Activated B cell treated with CpG ODN at 0.5 μM for 24 hours (primary cell): ENCODE data around the gene ERC1. TPM values are rescaled to one million over a fixed set of nuclear protein-coding genes. Genes with fewer than 3 reads are reported as not detected.
A peak's percentile ranks its signal among the peaks of the same experiment; 100 is the strongest.

Experiments used
- ATAC-seq: fragments of 200-7000 bp; cut with Tn5 transposase; one replicate; pipeline ENCODE4 v1.10.0; 2021; ENCODE audit warnings: low read depth, mild to moderate bottlenecking, moderate library complexity
- CTCF ChIA-PET: fragments of 350-600 bp; sonication (Branson Sonifier 250); formaldehyde crosslinking; loops from one replicate; lab custom pipeline; 2021; ENCODE audit warnings: antibody characterized with exemption; lab: Charles Lee
- POLR2A ChIA-PET: fragments of 350-600 bp; sonication (Branson Sonifier 250); formaldehyde crosslinking; loops from one replicate; lab custom pipeline; 2021; ENCODE audit warnings: antibody characterized with exemption; lab: Charles Lee
- DNase-seq: peaks from one replicate; pipeline ENCODE4 v3.0.0; 2022
- H3K27ac Mint-ChIP-seq: one replicate; pipeline ENCODE4 v1.8.0; 2020; ENCODE audit warnings: mixed read lengths
- H3K27me3 Mint-ChIP-seq: one replicate; pipeline ENCODE4 v1.8.0; 2021; ENCODE audit warnings: mixed read lengths
- H3K36me3 Mint-ChIP-seq: one replicate; pipeline ENCODE4 v1.8.0; 2021; ENCODE audit warnings: low read depth, mixed read lengths
- H3K4me1 Mint-ChIP-seq: one replicate; pipeline ENCODE4 v1.8.0; 2021; ENCODE audit warnings: mixed read lengths
- H3K4me3 Mint-ChIP-seq: one replicate; pipeline ENCODE4 v1.8.0; 2020; ENCODE audit warnings: mild to moderate bottlenecking, mixed read lengths
- H3K9me3 Mint-ChIP-seq: one replicate; pipeline ENCODE4 v1.8.0; 2020; ENCODE audit warnings: mixed read lengths
- CTCF ChIP-seq: fragments of 200-600 bp; IDR thresholded peaks from one replicate; pipeline ENCODE4 v1.8.0; 2022; ENCODE audit warnings: antibody characterized with exemption, mild to moderate bottlenecking
- intact Hi-C: fragments of 100-400 bp; cut with micrococcal nuclease; formaldehyde crosslinking; loops from one replicate; pipeline ENCODE4 v1.15.1; 2024
- total RNA-seq: library from RNA; stranded (reverse); gene quantifications from 2 replicates; pipeline ENCODE4 v1.2.3, GENCODE V29; 2022

The ERC1 gene
- total RNA-seq, 1 donor from 2014 or later = 57.0 TPM

- TF ChIP-seq CTCF = no peak
- Mint-ChIP-seq H3K9me3 (no peaks in the 10 kb centered on the region), H3K36me3 (no peaks in the 10 kb centered on the region), H3K27me3 (no peaks in the 10 kb centered on the region), H3K4me1 (peaks cover 8% of the 10 kb centered on the region), H3K27ac (no peak overlapping the region), H3K4me3 (no peak overlapping the region)
- DNase-seq (no peak), ATAC-seq (no peak)
- POLR2A ChIA-PET = no interaction called here
- intact Hi-C loops = no loop called here
- CTCF ChIA-PET = interaction anchor here (1.1 kb wide), 1 partner anchor 137 kb away, joined by 3 read pairs; no protein-coding TSS in a partner anchor
These were observed 35.1 kb upstream of the ERC1 start for GRCh38 chr12:955939-956338.

GRCh38 chr12:958588-959123 is 32.4 kb upstream of the ERC1 start:
- intact Hi-C loops = loop anchor here (2.0 kb wide), 1 partner anchor 32 kb away; the partner anchor contains the start of gene ERC1
- no peak for TF ChIP-seq CTCF
- H3K27ac Mint-ChIP-seq = peak overlapping the region; percentile 20
- no peaks in the 10 kb centered on the region for H3K27me3 Mint-ChIP-seq
- ATAC-seq (peak; percentile 92), DNase-seq (no peak)
- peaks cover 8% of the 10 kb centered on the region for H3K4me1 Mint-ChIP-seq
- H3K4me3 Mint-ChIP-seq = peak overlapping the region; percentile 4
- H3K36me3 Mint-ChIP-seq = no peaks in the 10 kb centered on the region
- no peaks in the 10 kb centered on the region for H3K9me3 Mint-ChIP-seq
- ChIA-PET POLR2A (interaction anchor here (0.6 to 1.5 kb wide), 4 partner anchors 9 to 139 kb away, joined by 3 to 10 read pairs (median 5); partner anchors contain the start of gene RAD52), CTCF (interaction anchor here (1.0 kb wide), 1 partner anchor 643 kb away, joined by 3 read pairs; no protein-coding TSS in a partner anchor)

- Mint-ChIP-seq H3K9me3 (no peaks in the 10 kb centered on the region), H3K27me3 (no peaks in the 10 kb centered on the region), H3K36me3 (no peaks in the 10 kb centered on the region), H3K4me3 (no peak overlapping the region), H3K27ac (no peak overlapping the region), H3K4me1 (no peaks in the 10 kb centered on the region)
- no peak for ATAC-seq
- TF ChIP-seq CTCF = no peak
- CTCF ChIA-PET = no interaction called here
- DNase-seq = no peak
- POLR2A ChIA-PET = no interaction called here
- intact Hi-C loops = no loop called here
These were observed 24.3 kb upstream of the ERC1 start for GRCh38 chr12:966724-967123.

GRCh38 chr12:967641-968040 is 23.4 kb upstream of the ERC1 start:
- no peaks in the 10 kb centered on the region for H3K27me3 Mint-ChIP-seq
- H3K36me3 Mint-ChIP-seq = no peaks in the 10 kb centered on the region
- CTCF ChIA-PET = no interaction called here
- POLR2A ChIA-PET = no interaction called here
- H3K9me3 Mint-ChIP-seq = no peaks in the 10 kb centered on the region
- no peak overlapping the region for H3K27ac Mint-ChIP-seq
- ATAC-seq (no peak), DNase-seq (no peak)
- no peak overlapping the region for H3K4me3 Mint-ChIP-seq
- TF ChIP-seq CTCF = no peak
- intact Hi-C loops = no loop called here
- no peaks in the 10 kb centered on the region for H3K4me1 Mint-ChIP-seq

- Mint-ChIP-seq H3K4me3 (no peak overlapping the region), H3K27ac (no peak overlapping the region), H3K9me3 (no peaks in the 10 kb centered on the region), H3K27me3 (no peaks in the 10 kb centered on the region), H3K36me3 (no peaks in the 10 kb centered on the region), H3K4me1 (no peaks in the 10 kb centered on the region)
- intact Hi-C loops = no loop called here
- ChIA-PET POLR2A (no interaction called here), CTCF (interaction anchor here (1.1 kb wide), 1 partner anchor 124 kb away, joined by 3 read pairs; no protein-coding TSS in a partner anchor)
- ATAC-seq = no peak
- DNase-seq = no peak
- no peak for TF ChIP-seq CTCF
These were observed 22.5 kb upstream of the ERC1 start for GRCh38 chr12:968545-968944.
